SJCRH30 (cell line): ENCODE results near the gene TANGO2. TPM values are rescaled to one million over a fixed set of nuclear protein-coding genes. Genes with fewer than 3 reads are reported as not detected.

Source experiments
- DNase-seq, 2 experiments: peaks; one replicate each; pipeline ENCODE4 v3.0.0-alpha.2; 2015 to 2020
- H3K27ac ChIP-seq: fragments of 250-450 bp; sonication (Bioruptor Pico); 2 replicates; pipeline ENCODE4 v1.5.1; 2020; ENCODE audit warnings: mild to moderate bottlenecking, moderate library complexity
- H3K27me3 ChIP-seq: fragments of 250-450 bp; sonication (Bioruptor Pico); 2 replicates; pipeline ENCODE4 v1.5.1; 2020; ENCODE audit warnings: mild to moderate bottlenecking, moderate library complexity
- H3K36me3 ChIP-seq: fragments of 250-450 bp; sonication (Bioruptor Pico); 2 replicates; pipeline ENCODE4 v1.5.1; 2020; ENCODE audit warnings: mild to moderate bottlenecking, moderate library complexity
- H3K4me1 ChIP-seq: fragments of 250-450 bp; sonication (Bioruptor Pico); 2 replicates; pipeline ENCODE4 v1.5.1; 2020; ENCODE audit warnings: mild to moderate bottlenecking, moderate library complexity
- H3K4me3 ChIP-seq: fragments of 250-450 bp; sonication (Bioruptor Pico); 2 replicates; pipeline ENCODE4 v1.5.1; 2020; ENCODE audit warnings: mild to moderate bottlenecking, moderate library complexity
- H3K9me3 ChIP-seq: fragments of 250-450 bp; sonication (Bioruptor Pico); replicated peaks from 2 replicates; pipeline ENCODE4 v1.5.1; 2020; ENCODE audit warnings: mild to moderate bottlenecking, moderate library complexity
- total RNA-seq: library from RNA; depleted of rRNA; stranded (reverse); fragments of >200 nt; shearing (Covaris generic); gene quantifications from 2 replicates; pipeline ENCODE4 v1.2.3, GENCODE V29; 2014; rRNA removed

TANGO2 gene
- total RNA-seq, 1 experiment from 2014 or later: 9.4 TPM

- Histone ChIP-seq H3K27ac (no peak overlapping the region), H3K4me1 (no peaks in the 10 kb centered on the region), H3K4me3 (no peak overlapping the region), H3K9me3 (no peaks in the 10 kb centered on the region), H3K27me3 (no peaks in the 10 kb centered on the region), H3K36me3 (peaks cover 52% of the 10 kb centered on the region)
- DNase-seq: no peak
Measured at GRCh38 chr22:20112623-20113511, 92.0 kb downstream of the TANGO2 start.

- Histone ChIP-seq H3K27ac (no peak overlapping the region), H3K4me3 (no peak overlapping the region), H3K36me3 (peaks cover 51% of the 10 kb centered on the region), H3K9me3 (no peaks in the 10 kb centered on the region), H3K4me1 (peaks cover 2% of the 10 kb centered on the region; the same call in 1 of the 2 replicates), H3K27me3 (no peaks in the 10 kb centered on the region)
- no peak for DNase-seq
Measured at GRCh38 chr22:20113551-20114310, 92.8 kb downstream of the TANGO2 start.

GRCh38 chr22:20114506-20115475 is 93.9 kb downstream of the TANGO2 start:
- Histone ChIP-seq H3K9me3 (no peaks in the 10 kb centered on the region), H3K27ac (no peak overlapping the region), H3K4me1 (peaks cover 8% of the 10 kb centered on the region), H3K4me3 (no peak overlapping the region), H3K27me3 (no peaks in the 10 kb centered on the region), H3K36me3 (peaks cover 51% of the 10 kb centered on the region)
- DNase-seq: no peak

GRCh38 chr22:20115691-20116375 is 94.9 kb downstream of the TANGO2 start, which contains the start of gene RANBP1:
Gene RANBP1 (plus strand): TSS chr22:20116104. CDS start chr22:20116185, 81 bp downstream.
- Histone ChIP-seq H3K27me3 (no peaks in the 10 kb centered on the region), H3K36me3 (peaks cover 51% of the 10 kb centered on the region), H3K27ac (peak within 1 kb of the TSS; percentile 49), H3K4me1 (peaks cover 8% of the 10 kb centered on the region), H3K4me3 (peak within 1 kb of the TSS; percentile 84), H3K9me3 (no peaks in the 10 kb centered on the region)
- DNase-seq: no peak

GRCh38 chr22:20116376-20116950 is 95.6 kb downstream of the TANGO2 start:
- Histone ChIP-seq H3K9me3 (no peaks in the 10 kb centered on the region), H3K4me1 (peaks cover 8% of the 10 kb centered on the region), H3K4me3 (peak overlapping the region; percentile 84), H3K36me3 (peaks cover 47% of the 10 kb centered on the region), H3K27ac (peak overlapping the region; percentile 49), H3K27me3 (no peaks in the 10 kb centered on the region)
- no peak for DNase-seq

Other genes with a start within 250 kb of the TANGO2 start
- 12.3 and 12.6 TPM in 2 replicates for gene GNB1L, start 166.2 kb upstream of the TANGO2 start, total RNA-seq
- gene RTL10, start 166.2 kb upstream of the TANGO2 start, total RNA-seq: 16.2 and 19.1 TPM in 2 replicates
- 69.2 and 74.6 TPM in 2 replicates for gene COMT, start 79.3 kb upstream of the TANGO2 start, total RNA-seq
- 17.0 and 17.2 TPM in 2 replicates for gene TXNRD2, start 79.3 kb upstream of the TANGO2 start, total RNA-seq
- gene ARVCF, start 4.3 kb upstream of the TANGO2 start, total RNA-seq: 4.2 and 9.0 TPM in 2 replicates
- 30.0 and 39.3 TPM in 2 replicates for gene DGCR8, start 59.1 kb downstream of the TANGO2 start, total RNA-seq
- 624 and 627 TPM in 2 replicates for gene RANBP1, start 95.0 kb downstream of the TANGO2 start, total RNA-seq
- gene TRMT2A, start 96.1 kb downstream of the TANGO2 start, total RNA-seq: 23.6 and 28.3 TPM in 2 replicates
- gene ZDHHC8, start 110.7 kb downstream of the TANGO2 start, total RNA-seq: 13.6 and 16.4 TPM in 2 replicates
- not detected in 2 replicates for gene CCDC188, start 129.9 kb downstream of the TANGO2 start, total RNA-seq
- 0.10 and 0.30 TPM in 2 replicates for gene RTN4R, start 247.2 kb downstream of the TANGO2 start, total RNA-seq